ENCODE results near the gene RPS21.

DNA sequence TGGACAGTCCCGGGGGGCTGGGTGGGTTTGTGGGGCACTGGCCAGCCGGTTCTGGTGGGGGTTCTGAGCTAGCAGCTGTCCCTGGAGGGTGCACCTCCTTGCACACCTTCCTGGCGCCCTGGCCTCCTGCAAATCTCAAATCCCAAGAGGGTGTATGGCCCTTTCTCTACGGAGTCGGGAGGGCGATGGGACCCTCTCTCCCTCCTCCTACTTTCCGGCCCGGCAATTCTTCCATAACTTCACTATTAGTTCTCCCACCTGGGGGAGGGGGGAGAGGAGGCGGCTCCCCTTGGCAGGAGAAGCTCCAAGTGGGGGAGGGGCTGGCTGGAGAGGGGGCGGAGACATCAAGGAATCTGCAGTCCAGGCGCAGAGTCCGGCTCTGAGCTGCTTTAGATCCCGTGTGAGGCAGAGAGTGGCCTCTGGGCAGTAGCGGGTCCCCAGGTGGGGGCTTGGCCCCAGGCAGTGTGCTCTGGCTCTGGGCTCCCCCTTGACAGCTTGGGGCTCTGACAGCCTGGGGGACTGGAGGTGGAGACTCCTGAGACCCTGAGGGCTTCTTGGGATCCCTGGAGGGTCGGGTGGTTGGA, 18.4 kb upstream of the RPS21 start:
- TF ChIP-seq, protein P1, sequence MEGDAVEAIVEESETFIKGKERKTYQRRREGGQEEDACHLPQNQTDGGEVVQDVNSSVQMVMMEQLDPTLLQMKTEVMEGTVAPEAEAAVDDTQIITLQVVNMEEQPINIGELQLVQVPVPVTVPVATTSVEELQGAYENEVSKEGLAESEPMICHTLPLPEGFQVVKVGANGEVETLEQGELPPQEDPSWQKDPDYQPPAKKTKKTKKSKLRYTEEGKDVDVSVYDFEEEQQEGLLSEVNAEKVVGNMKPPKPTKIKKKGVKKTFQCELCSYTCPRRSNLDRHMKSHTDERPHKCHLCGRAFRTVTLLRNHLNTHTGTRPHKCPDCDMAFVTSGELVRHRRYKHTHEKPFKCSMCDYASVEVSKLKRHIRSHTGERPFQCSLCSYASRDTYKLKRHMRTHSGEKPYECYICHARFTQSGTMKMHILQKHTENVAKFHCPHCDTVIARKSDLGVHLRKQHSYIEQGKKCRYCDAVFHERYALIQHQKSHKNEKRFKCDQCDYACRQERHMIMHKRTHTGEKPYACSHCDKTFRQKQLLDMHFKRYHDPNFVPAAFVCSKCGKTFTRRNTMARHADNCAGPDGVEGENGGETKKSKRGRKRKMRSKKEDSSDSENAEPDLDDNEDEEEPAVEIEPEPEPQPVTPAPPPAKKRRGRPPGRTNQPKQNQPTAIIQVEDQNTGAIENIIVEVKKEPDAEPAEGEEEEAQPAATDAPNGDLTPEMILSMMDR (IDR thresholded peaks at IDR 0.05; ENCODE audit: low read depth, low read length, missing input control): no peak
- TF ChIP-seq TAF1 (conservative IDR thresholded peaks at IDR 0.05) (no peak), JUND (IDR thresholded peaks at IDR 0.05) (no peak), HNF4A (conservative IDR thresholded peaks at IDR 0.05) (peak; percentile 38 to 42), SP1 (IDR thresholded peaks at IDR 0.05) (no peak), YY1 (IDR thresholded peaks at IDR 0.05) (no peak)
- TF ChIP-seq, protein P2, sequence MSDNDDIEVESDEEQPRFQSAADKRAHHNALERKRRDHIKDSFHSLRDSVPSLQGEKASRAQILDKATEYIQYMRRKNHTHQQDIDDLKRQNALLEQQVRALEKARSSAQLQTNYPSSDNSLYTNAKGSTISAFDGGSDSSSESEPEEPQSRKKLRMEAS (IDR thresholded peaks at IDR 0.05): no peak
- TF ChIP-seq, protein P3, sequence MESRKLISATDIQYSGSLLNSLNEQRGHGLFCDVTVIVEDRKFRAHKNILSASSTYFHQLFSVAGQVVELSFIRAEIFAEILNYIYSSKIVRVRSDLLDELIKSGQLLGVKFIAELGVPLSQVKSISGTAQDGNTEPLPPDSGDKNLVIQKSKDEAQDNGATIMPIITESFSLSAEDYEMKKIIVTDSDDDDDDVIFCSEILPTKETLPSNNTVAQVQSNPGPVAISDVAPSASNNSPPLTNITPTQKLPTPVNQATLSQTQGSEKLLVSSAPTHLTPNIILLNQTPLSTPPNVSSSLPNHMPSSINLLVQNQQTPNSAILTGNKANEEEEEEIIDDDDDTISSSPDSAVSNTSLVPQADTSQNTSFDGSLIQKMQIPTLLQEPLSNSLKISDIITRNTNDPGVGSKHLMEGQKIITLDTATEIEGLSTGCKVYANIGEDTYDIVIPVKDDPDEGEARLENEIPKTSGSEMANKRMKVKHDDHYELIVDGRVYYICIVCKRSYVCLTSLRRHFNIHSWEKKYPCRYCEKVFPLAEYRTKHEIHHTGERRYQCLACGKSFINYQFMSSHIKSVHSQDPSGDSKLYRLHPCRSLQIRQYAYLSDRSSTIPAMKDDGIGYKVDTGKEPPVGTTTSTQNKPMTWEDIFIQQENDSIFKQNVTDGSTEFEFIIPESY (IDR thresholded peaks at IDR 0.05): no peak

Measured in liver (tissue), 3 donors.